Measurements from ENCODE around the gene FUT7.
A peak's percentile ranks its signal among the peaks of the same experiment; 100 is the strongest.

The FUT7 gene

DNA sequence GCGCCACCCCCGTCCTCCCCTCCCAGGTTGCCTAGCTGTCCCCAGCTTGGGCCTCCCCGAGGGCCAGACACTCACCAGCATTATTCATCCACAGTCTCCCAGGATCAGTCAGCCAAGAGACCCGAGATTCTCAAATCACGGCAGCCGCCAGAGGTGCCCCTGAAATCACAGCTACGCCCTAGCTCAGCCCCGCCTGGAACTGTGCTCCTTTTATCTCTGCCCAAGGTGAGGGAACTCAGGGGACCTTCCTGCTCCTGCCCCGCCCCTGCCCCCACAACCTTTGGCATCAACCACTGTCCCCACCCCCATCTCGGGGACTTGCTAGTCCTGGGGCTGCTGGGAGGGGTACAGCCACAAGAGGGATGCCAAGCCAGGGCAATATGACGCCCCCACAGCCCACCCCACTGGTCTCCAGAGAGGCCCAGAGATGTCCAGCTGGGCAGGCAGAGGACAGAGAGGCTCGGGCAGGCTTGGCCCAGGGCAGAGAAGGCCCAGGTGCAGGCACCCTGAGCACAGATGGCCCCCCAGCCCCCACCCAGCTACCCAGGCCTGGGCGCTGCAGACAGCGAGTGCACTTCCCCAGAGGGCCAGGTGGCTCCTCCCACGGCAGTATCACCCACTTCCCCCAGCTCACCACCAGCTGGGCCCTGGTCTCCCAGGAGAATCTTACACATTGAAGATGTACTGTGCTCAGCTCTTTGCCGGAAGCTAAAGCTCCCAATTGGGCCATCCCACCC, at the start of gene FUT7:
FUT7 (minus strand) TSS at position 185 of the 737 bp plus-strand sequence; CDS start at position 88, 97 bp downstream.
- DNase-seq, result peak; percentile 45

GRCh38 chr9:137080260-137081122, 48.6 kb upstream of the FUT7 start:
- DNase-seq, result no peak

DNA sequence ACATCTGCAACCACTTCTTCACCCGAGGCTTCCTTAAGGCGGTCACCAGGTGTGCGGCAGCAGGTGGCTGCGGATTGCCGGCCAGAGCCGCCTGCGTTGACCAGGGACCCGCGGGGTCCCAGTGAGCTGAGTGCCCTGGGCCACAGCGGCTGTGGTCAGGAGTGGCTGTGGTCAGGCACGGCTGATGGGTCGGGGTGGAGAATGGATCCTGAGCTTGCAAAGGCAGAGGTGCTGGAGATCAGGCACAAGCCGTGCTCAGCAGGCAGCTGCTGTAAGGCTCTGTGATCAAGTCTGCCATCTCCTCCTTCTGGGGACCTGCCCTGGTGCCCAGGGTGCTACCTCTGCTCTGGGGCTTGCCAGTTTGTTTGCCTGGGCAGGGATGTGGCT, 47.5 kb upstream of the FUT7 start:
- no peak for DNase-seq

DNA sequence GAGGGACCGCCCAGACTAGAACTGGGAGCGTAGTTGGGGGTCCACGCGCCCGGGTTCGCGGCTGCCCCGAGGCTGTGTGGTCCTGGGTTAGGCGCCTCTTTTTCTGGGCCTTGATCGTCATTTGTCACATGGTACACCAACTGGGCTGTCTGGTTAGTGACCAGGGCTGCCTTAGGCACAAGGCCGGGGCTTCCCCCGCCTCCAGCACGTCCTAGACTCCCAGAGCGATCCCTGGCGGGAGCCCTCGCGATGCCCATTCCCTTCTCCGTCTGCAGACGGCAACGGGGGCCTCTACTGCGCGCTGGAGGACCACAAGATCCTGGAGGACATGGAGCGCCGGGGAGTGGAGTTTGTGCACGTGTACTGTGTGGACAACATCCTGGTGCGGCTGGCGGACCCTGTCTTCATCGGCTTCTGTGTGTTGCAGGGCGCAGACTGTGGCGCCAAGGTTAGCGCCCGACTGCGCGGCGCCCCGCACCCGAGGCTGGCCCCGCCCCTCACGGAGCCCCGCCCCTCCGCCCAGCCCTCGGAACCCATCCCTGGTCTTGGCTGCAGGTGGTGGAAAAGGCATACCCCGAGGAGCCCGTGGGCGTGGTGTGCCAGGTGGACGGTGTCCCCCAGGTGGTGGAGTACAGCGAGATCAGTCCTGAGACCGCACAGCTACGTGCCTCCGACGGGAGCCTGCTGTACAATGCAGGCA, 47.0 kb upstream of the FUT7 start:
- DNase-seq, result no peak

DNA sequence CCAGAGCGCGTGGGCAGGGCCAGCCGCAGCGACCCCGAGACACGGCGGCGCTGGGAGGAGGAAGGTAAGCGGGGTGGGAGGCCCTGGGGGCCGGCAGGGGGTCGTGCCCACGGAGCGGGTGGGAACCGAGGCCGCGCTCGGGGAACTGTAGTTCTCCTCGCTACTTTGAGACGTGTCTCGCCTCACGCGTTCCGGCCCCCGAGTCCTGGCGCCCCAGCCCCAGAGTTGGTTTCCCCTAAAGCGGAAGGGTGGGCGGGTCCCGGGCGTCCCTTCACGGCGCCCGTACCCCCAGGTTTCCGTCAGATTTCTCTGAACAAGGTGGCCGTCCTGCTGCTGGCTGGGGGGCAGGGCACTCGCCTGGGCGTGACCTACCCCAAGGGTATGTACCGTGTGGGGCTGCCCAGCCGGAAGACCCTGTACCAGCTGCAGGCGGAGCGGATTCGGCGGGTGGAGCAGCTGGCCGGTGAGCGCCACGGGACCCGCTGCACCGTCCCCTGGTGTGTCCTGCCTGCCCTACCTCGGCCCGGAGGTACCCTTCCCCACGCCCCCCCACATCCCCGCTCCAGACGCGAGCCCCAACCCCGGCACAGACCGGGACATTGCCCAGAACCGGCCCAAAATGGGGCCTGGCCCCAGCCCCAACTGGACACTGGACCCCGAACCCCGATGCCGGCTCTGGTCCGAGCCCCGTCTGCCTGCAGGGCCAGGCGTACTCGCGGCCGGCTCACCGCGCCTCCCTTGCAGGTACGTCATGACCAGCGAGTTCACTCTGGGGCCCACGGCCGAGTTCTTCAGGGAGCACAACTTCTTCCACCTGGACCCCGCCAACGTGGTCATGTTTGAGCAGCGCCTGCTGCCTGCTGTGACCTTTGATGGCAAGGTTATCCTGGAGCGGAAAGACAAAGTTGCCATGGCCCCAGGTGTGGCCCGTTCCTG, 46.1 kb upstream of the FUT7 start:
- no peak for DNase-seq

- peak; percentile 69 for DNase-seq
Measured at GRCh38 chr9:137077010-137077747, 45.3 kb upstream of the FUT7 start, which contains the start of gene UAP1L1. UAP1L1 (plus strand) TSS chr9:137077517; CDS start chr9:137077533, 16 bp downstream.

- no peak for DNase-seq
Measured at GRCh38 chr9:137076636-137077009, 44.7 kb upstream of the FUT7 start.

DNA sequence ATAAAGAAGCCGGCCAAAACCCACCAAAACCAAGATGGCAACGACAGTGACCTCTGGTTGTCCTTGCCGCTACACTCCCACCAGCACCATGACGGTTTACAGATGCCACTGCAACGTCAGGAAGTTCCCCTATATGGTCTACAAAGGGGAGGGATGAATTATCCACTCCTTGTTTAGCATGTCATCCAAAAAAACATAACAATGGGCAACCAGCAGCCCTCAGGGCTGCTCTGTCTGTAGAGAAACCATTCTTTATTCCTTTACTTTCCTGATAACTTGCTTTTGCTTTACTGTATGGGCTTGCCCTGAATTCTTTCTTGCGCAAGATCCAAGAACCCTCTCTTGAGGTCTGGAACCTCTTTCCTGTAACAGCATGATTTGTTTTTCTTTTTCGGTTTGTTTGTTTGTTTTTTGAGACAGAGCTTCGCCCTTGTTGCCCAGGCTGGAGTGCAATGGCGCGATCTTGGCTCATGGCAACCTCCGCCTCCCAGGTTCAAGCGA, 43.4 kb upstream of the FUT7 start:
- DNase-seq, result no peak

DNA sequence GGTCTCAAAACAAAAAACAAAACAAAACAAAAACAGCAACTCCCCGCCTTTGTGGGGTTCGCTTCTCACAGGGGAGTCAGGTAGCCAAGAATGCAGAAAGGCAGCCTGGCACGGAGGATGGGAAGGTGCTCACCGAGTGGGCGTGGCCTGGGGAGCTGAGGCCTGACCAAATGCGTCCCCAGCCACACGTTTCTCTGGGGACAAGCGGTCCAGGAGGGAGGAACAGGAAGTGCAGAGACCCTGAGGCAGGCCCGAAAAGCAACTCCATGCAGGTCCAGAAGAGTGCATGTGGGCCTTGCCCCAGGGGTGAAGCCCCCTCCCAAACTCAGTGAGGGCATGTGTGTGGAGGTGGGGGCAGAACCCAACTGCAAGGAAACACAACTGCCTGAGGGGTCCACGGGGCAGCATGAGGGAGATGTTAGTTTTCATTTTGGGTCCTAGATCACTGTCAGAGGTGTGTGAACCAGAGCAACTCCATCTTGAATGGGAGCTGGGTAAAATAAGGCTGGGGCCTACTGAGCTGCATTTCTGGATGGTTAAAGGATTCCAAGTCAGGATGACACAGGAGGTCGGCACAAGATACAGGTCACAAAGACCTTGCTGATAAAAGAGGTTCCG, 42.9 kb upstream of the FUT7 start:
- no peak for DNase-seq

DNA sequence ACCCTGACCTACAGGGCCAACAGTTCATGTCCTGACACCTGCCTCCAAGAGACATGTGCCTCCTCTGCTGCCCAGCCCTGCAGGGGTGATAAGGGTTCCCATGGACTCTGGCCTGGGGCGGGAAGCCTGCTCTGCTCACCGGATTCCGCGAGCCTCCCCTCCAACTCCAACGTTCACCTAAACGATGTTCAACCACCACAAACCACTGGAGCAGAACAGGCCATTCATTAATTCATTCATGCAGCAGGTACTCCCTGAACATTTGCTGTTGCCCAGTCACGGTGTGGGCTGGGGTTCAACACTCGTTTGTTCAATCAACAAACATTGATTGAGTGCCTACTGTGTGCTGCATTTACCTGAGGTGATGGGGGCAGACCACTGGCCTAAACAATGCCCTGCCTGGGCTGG, 42.1 kb upstream of the FUT7 start:
- no peak for DNase-seq

- DNase-seq, result peak; percentile 17
Measured at GRCh38 chr9:137071282-137071681, 39.4 kb upstream of the FUT7 start.

- DNase-seq, result peak; percentile 77
Measured at GRCh38 chr9:137070906-137071275, 39.0 kb upstream of the FUT7 start.

GRCh38 chr9:137070201-137070905, 38.5 kb upstream of the FUT7 start, which contains the start of gene SAPCD2:
SAPCD2 (minus strand) TSS chr9:137070557; CDS start chr9:137070460, 97 bp downstream.
- peak; percentile 97 for DNase-seq

- peak; percentile 46 for DNase-seq
Measured at GRCh38 chr9:137069508-137070091, 37.7 kb upstream of the FUT7 start.

- DNase-seq, result no peak
Measured at GRCh38 chr9:137068539-137069507, 36.9 kb upstream of the FUT7 start.

DNA sequence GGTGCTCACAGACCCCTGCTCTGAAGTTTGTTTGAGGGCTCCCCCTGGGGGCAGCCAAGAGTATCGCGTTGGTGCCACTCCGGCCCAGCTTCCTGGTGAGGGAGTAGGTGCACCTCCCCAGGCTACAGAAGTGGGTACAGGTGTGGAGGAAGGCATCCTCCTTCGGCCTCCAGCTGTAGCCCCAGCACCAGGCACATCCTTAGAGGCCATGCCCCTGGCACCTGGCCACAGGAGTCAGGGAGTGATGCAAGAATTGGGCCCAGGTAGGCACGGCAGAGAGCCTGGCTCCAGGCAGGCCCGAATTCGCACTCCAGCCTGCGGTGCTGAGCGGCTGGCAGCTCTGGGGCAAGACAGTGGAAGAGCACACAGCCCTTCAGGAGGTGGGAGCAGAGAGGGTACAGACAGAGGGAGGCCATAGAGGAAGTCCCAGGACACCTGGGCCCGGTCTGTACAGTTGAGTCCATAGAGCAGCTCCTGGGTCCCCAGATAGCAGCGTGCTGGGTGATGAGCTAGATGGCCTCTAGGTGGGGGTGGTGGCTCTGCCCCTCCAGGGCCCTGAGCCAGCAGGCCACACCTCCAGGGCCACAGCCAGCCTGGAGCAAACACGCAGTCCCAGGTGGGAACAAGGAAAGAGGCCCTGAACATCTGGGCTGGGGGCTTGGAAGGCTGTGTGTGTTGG, 36.1 kb upstream of the FUT7 start:
- peak; percentile 88 for DNase-seq

- no peak for DNase-seq
Measured at GRCh38 chr9:137066096-137066861, 34.4 kb upstream of the FUT7 start.
